ENCODE measurements around the gene UPK1B.
"Not testable (repeated sequence)": the region's sequence is repeated elsewhere in the genome, so short reads cannot be mapped to it uniquely, and the experiment has no call there.

The UPK1B gene

DNA sequence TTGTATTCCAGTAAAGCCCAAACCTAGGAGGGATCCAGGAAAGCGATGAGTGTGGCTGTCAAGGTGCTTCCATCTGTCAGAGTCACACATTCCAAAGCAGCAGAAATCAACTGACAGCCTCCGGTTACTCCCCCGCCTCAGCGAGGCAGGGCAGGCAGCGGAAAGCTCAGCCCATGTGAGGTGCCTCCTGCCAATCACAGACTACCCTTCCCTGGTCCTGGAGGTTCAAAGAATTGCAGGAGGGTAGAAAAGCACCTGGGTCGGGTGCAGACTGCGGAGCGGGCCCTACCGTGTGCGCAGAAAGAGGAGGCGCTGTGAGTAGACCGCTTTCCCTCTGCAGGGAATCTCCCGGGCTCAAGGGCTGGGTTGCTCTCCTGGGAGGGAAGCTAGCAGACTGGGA is at the start of gene UPK1B:
UPK1B (plus strand) TSS at position 274 of the 400 bp plus-strand sequence. CDS start 13,144 bp downstream, outside the sequence.
- no peak for DNase-seq

- no peak for DNase-seq
Measured at GRCh38 chr3:119125342-119125741, 48.1 kb upstream of the UPK1B start.

DNA sequence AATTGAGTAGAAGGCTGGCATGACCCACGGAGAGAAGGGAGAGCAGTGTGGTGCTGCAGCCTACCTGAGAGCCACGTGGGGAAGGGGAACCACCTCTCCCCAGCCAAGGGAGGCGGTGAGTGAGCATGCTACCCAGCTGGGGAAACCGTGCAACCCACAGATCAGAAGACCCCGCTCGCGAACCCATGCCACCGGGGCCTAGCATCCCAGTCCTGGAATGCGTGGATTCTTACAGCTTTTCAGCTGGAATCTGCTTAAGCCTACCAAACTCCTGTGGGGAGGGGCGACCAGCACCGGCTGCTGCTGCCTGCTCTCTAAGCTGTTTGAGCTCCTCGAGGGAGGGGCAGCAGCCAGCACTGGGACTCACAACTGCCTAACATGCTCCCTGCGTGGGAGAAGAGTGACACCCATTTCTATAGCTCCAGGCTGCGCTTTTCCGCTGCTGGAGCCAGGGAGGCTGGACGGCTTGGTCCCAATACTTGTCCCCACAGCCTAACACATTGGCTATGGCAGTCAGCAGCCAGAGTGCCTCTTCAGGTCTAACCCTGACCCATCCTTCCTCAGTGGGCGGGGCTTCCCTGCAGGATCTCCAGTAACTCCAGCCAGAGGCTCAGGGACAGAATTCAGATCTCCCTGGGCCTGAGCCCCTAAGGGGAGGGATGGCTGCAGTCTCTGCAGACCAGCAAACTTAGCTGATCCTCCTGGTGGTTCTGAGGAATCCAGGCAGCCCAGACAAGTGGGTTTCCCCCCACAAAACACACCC is 47.5 kb upstream of the UPK1B start:
- no peak for DNase-seq

- not testable (repeated sequence) for DNase-seq
Measured at GRCh38 chr3:119130291-119130690, 43.1 kb upstream of the UPK1B start.

GRCh38 chr3:119132291-119132690 is 41.1 kb upstream of the UPK1B start:
- not testable (repeated sequence) for DNase-seq

DNA sequence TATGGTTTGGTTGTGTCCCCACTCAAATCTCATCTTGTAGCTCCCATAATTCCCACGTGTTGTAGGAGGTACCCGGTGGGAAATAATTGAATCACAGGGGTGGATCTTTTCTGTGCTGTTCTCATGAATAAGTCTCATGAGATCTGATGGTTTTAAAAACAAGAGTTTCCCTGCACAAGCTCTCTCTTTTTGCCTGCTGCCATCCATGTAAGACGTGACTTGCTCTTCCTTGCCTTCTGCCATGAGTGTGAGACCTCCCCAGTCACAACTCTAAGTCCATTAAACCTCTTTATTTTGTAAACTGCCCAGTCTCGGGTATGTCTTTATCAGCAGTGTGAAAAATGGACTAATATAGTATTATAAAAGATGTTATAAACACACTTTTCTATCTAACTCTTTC is 34.0 kb upstream of the UPK1B start:
- not testable (repeated sequence) for DNase-seq

- no peak for DNase-seq
Measured at GRCh38 chr3:119140466-119140865, 32.9 kb upstream of the UPK1B start.

DNA sequence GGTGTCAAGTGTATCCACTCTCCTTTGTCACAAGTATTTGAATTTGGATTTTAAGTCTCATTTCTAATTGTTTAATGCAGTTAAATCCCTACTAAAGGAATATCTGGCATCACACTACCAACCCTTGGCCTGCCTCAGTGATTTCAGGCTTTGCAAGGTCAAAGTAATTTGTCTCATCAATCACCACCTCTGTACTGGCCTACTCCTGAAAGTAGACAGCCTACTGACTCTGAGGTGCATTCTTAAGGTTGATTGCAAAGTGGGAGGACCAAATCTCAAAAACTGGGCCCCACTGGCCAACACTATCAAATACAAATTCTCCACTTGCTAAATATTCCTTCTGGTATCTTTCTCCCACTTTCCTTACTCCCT is 28.3 kb upstream of the UPK1B start:
- DNase-seq, result no peak

DNA sequence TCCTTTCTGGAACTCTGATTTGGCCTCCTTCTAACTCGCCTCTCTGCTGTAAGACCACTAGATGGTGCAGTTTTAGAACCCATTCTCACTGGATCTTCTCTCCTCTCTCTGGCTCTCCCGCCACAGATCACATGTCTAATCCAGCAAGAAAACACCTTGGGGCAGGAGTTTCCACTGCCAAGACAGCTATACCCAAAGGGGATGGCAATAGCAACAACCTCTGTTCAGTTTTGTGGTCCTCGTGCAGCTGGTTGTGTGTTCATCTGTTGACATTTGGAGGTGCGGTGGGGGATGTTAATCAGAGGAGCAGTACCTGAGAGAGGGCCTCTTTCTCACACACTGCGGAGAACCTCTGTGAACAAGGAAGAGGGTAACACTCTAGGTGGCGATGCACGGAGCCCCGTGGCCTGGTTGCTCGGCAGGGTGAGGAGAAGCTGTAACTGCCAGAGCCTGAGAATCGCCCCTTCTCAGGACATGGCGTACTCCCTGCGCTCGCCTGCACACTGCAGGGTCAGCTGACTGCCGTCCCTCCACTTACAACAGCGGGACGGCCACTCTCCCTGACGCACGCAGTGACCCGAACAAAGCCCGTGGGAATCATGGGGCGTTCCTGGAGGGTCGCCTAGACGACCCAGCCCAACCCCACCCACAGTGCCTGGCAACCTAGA is 27.8 kb upstream of the UPK1B start, which contains the start of gene TEX55:
TEX55 (plus strand) TSS at position 666 of the 668 bp plus-strand sequence. CDS start 25 bp downstream, outside the sequence.
- DNase-seq, result no peak

DNA sequence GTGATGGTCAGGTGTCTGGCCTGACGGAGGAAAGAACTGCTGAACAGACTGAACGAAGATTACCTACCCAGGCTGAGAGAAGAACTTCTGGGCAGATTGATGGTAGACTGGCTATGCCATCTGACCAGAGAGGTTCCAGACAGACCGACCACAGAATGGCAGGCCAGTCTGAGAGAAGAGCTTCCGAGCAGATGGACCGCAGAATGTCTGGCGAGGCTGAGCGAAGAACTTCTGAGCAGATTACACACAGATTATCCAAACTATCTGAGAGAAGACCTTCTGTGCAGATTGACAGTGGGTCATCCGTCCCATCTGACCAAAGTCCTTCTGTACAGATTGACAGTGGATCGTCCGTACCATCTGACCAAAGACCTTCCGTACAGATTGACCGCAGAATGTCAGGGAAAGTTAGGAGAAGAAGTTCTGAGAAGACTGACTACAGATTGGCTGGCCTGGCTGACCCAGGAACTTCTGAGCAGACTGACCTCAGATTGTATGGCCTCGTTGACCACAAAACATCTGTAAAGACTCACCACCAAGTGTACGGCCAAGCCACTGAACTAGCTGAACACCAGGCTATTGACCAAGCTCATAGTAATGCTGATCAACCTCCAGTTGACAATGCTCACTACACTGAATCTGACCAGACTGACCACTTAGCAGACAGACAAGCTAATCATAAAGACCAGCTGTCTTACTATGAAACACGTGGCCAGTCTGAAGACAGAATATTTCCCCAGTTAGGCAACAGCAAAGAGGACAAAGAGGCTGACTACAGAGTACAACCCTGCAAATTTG is 26.6 kb upstream of the UPK1B start:
- DNase-seq, result no peak

GRCh38 chr3:119147494-119147893 is 25.9 kb upstream of the UPK1B start:
- no peak for DNase-seq

DNA sequence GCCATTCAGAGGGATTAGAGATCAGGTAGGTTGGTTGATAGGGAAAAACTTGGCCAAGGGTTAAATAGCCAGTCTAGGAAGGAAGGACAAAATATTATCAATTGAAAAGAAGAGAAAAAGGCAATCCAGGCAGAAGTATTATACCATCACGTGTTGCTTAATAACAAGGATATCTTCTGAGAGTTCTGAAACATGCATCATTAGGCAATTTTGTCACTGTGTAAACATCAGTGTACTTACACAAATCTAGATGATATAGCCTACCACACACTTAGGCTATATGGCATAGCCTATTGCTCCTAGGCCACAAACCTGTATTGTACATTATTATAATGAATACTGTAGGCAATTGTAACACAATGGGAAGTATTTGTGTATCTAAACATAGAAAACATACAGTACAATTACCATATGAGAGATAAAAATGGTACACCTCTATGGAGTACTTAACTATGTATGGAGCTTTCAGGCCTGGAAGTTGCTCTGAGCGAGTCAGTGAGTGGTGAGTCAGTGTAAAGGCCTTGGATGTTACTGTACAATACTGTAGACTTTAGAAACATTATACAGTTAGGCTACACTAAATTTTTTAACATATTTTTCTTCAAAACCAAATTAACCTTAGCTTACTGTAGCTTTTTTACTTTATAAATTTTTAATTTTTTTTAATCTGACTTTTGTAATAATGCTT is 24.8 kb upstream of the UPK1B start:
- DNase-seq, result no peak

DNA sequence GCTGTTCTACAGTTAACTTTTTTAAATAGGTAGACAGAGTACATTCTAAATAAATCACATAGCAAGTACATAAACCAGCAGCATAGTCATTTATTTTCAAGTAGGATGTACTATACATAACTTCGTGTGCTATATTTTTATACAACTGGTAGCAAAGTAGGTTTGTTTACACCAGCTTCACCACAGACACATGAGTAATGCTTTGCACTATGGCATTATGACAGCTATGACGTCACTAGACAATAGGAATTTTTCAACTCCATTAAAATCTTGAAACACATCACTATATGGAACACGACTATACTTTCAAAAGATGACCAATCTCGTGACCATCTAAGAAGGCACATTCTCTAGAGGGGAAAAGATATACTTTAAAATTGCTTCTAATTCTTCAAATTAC is 23.9 kb upstream of the UPK1B start:
- DNase-seq, result no peak

GRCh38 chr3:119156868-119157267 is 16.5 kb upstream of the UPK1B start:
- DNase-seq, result no peak

DNA sequence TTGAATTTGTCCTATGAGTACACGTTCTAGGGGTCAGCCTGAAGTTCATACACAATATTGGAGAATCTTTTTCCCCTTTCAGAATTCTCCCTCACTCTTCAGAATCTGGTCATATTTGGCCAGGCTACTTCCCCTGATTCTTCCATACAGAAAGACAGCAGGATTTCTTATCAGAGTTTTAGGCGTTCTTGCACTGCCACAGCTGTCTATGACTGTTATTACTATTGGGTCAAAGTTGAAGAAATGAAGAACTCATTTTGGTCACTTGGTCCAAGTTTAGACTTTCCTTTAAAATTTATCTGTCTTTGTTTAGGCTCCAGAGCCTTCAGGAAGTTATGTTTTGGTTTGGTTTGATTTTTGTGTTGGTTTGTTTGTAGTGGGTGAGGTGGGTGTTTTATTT is 15.4 kb upstream of the UPK1B start:
- DNase-seq, result no peak

- no peak for DNase-seq
Measured at GRCh38 chr3:119160361-119160760, 13.0 kb upstream of the UPK1B start.

- DNase-seq, result no peak
Measured at GRCh38 chr3:119160815-119161214, 12.6 kb upstream of the UPK1B start.

- no peak for DNase-seq
Measured at GRCh38 chr3:119161240-119161639, 12.2 kb upstream of the UPK1B start.

GRCh38 chr3:119164745-119165144 is 8.7 kb upstream of the UPK1B start:
- not testable (repeated sequence) for DNase-seq

- no peak for DNase-seq
Measured at GRCh38 chr3:119170821-119171220, 2.6 kb upstream of the UPK1B start.

DNA sequence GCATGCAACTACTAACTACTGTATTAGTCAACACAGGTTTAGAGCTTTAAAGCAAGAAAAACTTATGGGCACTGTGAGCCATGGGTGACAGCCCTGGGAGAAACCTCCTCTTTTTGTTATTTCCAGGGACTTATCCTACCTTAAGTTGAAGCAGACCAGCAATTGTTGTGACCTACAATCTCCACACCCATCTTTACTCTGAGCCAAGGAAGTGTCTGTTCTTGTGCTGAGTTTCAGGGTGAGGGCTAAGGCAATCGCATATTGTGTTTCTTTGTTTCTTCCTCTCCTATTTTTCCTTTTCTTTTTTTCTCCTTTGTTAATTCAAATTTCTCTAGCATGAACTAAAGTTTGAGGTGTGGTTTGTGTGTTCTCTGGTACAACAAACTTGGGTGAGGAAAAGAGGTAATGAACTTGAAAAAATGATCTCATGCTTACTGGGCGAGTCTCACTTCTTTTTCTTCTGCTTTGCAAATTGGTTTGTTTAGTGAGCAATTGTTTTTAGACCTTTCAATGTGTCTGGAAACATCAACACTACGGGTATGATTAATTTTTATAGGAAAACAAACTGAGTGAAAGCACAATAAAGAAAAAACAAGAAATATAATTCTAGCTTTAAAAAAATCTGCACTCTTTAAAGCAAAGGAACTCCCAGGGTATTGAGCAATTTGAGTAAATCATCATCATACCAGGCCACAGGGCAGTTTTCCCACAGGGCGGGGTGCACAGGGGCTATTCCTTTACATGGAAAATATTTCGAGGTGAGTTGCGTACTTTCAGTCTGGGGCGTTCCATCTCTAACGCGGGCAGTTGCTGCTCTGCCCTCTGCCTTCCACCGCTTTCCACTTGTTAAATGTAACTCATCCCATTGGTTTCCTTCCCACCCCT is 2.7 kb downstream of the UPK1B start:
- no peak for DNase-seq

DNA sequence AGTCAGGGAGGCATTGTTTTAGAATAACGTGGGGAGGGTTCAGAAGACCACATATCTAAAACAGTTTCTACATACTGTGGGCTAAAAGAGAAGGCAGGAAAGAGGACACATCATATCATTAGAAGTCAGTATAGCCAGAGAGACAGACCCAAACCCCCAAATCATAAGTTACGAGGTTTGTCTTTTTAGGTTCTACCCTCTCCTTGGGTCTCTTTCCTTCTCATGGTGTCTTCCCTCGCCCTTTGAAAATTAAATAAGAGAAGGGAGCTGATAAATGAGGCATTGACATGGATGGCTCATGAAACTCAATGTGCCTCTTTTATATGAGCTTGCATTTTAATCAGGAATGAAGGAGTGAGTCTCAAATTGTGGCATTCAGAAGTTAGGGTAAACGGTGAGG is 3.4 kb downstream of the UPK1B start:
- DNase-seq, result no peak
